Neural cell (in vitro differentiated cells): Measurements from ENCODE around the gene POLR2J2.
"Not testable (repeated sequence)": the region's sequence is repeated elsewhere in the genome, so short reads cannot be mapped to it uniquely, and the experiment has no call there.

Experiments used
- CTCF ChIP-seq: fragments of 450-650 bp; IDR thresholded peaks from 2 replicates; pipeline ENCODE4 v1.5.1; 2014; ENCODE audit warnings: antibody characterized with exemption, mild to moderate bottlenecking, moderate library complexity; ENCODE audit not compliant: poor library complexity, severe bottlenecking
- EP300 ChIP-seq: fragments of 450-650 bp; conservative IDR thresholded peaks from 2 replicates; pipeline ENCODE4 v1.6.1; 2014; ENCODE audit warnings: antibody characterized with exemption, mild to moderate bottlenecking, moderate library complexity; ENCODE audit not compliant: poor library complexity, severe bottlenecking
- EZH2 ChIP-seq: fragments of 200-600, 300-800 bp; shearing (Covaris generic), sonication (generic); IDR thresholded peaks from 2 replicates; pipeline ENCODE4 v1.6.1; 2014; ENCODE audit warnings: antibody characterized with exemption, low read length, borderline replicate concordance, mild to moderate bottlenecking; ENCODE audit not compliant: insufficient read depth, poor library complexity, severe bottlenecking
- MXI1 ChIP-seq: fragments of 450-650 bp; conservative IDR thresholded peaks from 2 replicates; pipeline ENCODE4 v1.6.1; 2014; ENCODE audit warnings: antibody characterized with exemption, mild to moderate bottlenecking; ENCODE audit not compliant: poor library complexity, severe bottlenecking
- REST ChIP-seq: IDR thresholded peaks from 2 replicates; pipeline ENCODE4 v1.6.1; 2012; ENCODE audit warnings: borderline replicate concordance
- SMC3 ChIP-seq: fragments of 450-650 bp; conservative IDR thresholded peaks from 2 replicates; pipeline ENCODE4 v1.6.1; 2014; ENCODE audit warnings: antibody characterized with exemption, mild to moderate bottlenecking, moderate library complexity; ENCODE audit not compliant: poor library complexity

- TF ChIP-seq EZH2, CTCF, SMC3, REST, MXI1, EP300: not testable (repeated sequence)
Observed at GRCh38 chr7:102634299-102634698, 37.2 kb downstream of the POLR2J2 start.
